Cardiac fibroblast (primary cell): ENCODE results near the gene SHISA3.

Experiments used
- DNase-seq, 2 donors: peaks; one replicate each; pipeline versions ENCODE4 v3.0.0 to v3.0.0-alpha.2; 2010; ENCODE audit warnings: low read depth in 2 of 2
- H3K4me3 ChIP-seq, 2 donors: replicated peaks in 1 of 2; 1 replicate in 1 of 2; 2 replicates in 1 of 2; pipeline ENCODE4 v1.5.1; 2011; ENCODE audit warnings: low read depth in 2 of 2, low read length in 2 of 2, mild to moderate bottlenecking in 2 of 2, moderate library complexity in 1 of 2
- CTCF ChIP-seq: IDR thresholded peaks from one replicate; pipeline ENCODE4 v1.5.1; 2011; ENCODE audit warnings: low read depth, mild to moderate bottlenecking, low read length, inconsistent platforms

Gene SHISA3

GRCh38 chr4:42385516-42385915 lies 11.8 kb upstream of the SHISA3 start:
- no peak for TF ChIP-seq CTCF
- no peak overlapping the region for H3K4me3 ChIP-seq
- peak in 1 of 2 donors; percentile 34 for DNase-seq

- DNase-seq: no peak
- TF ChIP-seq CTCF: no peak
- no peak overlapping the region for H3K4me3 ChIP-seq
These were observed 6.5 kb upstream of the SHISA3 start for GRCh38 chr4:42390622-42391354.

- TF ChIP-seq CTCF: no peak
- DNase-seq: no peak
These were observed 6.0 kb upstream of the SHISA3 start for GRCh38 chr4:42391355-42391664.

GRCh38 chr4:42391981-42392380 lies 5.3 kb upstream of the SHISA3 start:
- no peak for TF ChIP-seq CTCF
- peak in 1 of 2 donors; percentile 9 for DNase-seq
- no peak overlapping the region for H3K4me3 ChIP-seq

More at GRCh38 chr4:42391355-42391664, 6.0 kb upstream of the SHISA3 start:
- H3K4me3 ChIP-seq: no peak overlapping the region

GRCh38 chr4:42392436-42392835 lies 4.9 kb upstream of the SHISA3 start:
- TF ChIP-seq CTCF: no peak
- H3K4me3 ChIP-seq: no peak overlapping the region
- no peak for DNase-seq

- TF ChIP-seq CTCF: no peak
- no peak for DNase-seq
- H3K4me3 ChIP-seq: no peak overlapping the region
These were observed 1.7 kb upstream of the SHISA3 start for GRCh38 chr4:42395595-42395994.

GRCh38 chr4:42396361-42396751 lies 932 bp upstream of the SHISA3 start:
- DNase-seq: no peak
- no peak for TF ChIP-seq CTCF
- H3K4me3 ChIP-seq: no peak overlapping the region
